Measurements from ENCODE around the gene ELK4. TPM values are rescaled to one million over a fixed set of nuclear protein-coding genes. Genes with fewer than 3 reads are reported as not detected.

Gene ELK4
- total RNA-seq, 2 donors from 2014 or later, result 30.5 to 37.6 TPM

GRCh38 chr1:205600085-205600484, 31.7 kb downstream of the ELK4 start:
- Histone ChIP-seq H3K27ac (no peak overlapping the region), H3K4me3 (no peak overlapping the region), H3K9ac (ENCODE audit: low read depth in 2 of 2, low read length in 2 of 2) (no peak overlapping the region), H3K36me3 (no peaks in the 10 kb centered on the region), H3K4me1 (no peaks in the 10 kb centered on the region), H3K27me3 (no peaks in the 10 kb centered on the region), H3K9me3 (no peaks in the 10 kb centered on the region)
- intact Hi-C loops (cut with DNase I), result no loop called here
- no peak for DNase-seq
- no peak for TF ChIP-seq CTCF (IDR thresholded peaks at IDR 0.05)

- H3K4me3 ChIP-seq, result no peak overlapping the region
- TF ChIP-seq CTCF (IDR thresholded peaks at IDR 0.05), result no peak
- intact Hi-C loops (cut with DNase I), result no loop called here
- no peak for DNase-seq
- peak overlapping the region; percentile 23 for H3K27ac ChIP-seq
- no peaks in the 10 kb centered on the region for H3K9me3 ChIP-seq
- H3K36me3 ChIP-seq, result no peaks in the 10 kb centered on the region
- H3K27me3 ChIP-seq, result no peaks in the 10 kb centered on the region
- peak overlapping the region in 1 of 2 donors; percentile 15 for H3K9ac ChIP-seq (ENCODE audit: low read depth in 2 of 2, low read length in 2 of 2)
- no peaks in the 10 kb centered on the region for H3K4me1 ChIP-seq
These were observed 32.2 kb downstream of the ELK4 start for GRCh38 chr1:205599669-205600042.

- peak; percentile 47 for DNase-seq
- peak overlapping the region; percentile 23 for H3K27ac ChIP-seq
- intact Hi-C loops (cut with DNase I), result no loop called here
- no peak overlapping the region for H3K4me3 ChIP-seq
- no peaks in the 10 kb centered on the region for H3K9me3 ChIP-seq
- no peaks in the 10 kb centered on the region for H3K36me3 ChIP-seq
- TF ChIP-seq CTCF (IDR thresholded peaks at IDR 0.05), result no peak
- H3K4me1 ChIP-seq, result no peaks in the 10 kb centered on the region
- H3K9ac ChIP-seq (ENCODE audit: low read depth in 2 of 2, low read length in 2 of 2), result peak overlapping the region in 1 of 2 donors; percentile 15
- H3K27me3 ChIP-seq, result no peaks in the 10 kb centered on the region
These were observed 32.8 kb downstream of the ELK4 start for GRCh38 chr1:205598841-205599668.

GRCh38 chr1:205597691-205598314, 34.0 kb downstream of the ELK4 start:
- intact Hi-C loops (cut with DNase I), result no loop called here
- Histone ChIP-seq H3K36me3 (no peaks in the 10 kb centered on the region), H3K27me3 (no peaks in the 10 kb centered on the region), H3K9me3 (no peaks in the 10 kb centered on the region), H3K4me1 (no peaks in the 10 kb centered on the region), H3K4me3 (no peak overlapping the region), H3K9ac (ENCODE audit: low read depth in 2 of 2, low read length in 2 of 2) (no peak overlapping the region), H3K27ac (no peak overlapping the region)
- TF ChIP-seq CTCF (IDR thresholded peaks at IDR 0.05), result no peak
- DNase-seq, result no peak

- Histone ChIP-seq H3K4me3 (no peak overlapping the region), H3K9me3 (no peaks in the 10 kb centered on the region), H3K36me3 (no peaks in the 10 kb centered on the region), H3K9ac (ENCODE audit: low read depth in 2 of 2, low read length in 2 of 2) (no peak overlapping the region), H3K27me3 (no peaks in the 10 kb centered on the region), H3K4me1 (peaks cover 3% of the 10 kb centered on the region), H3K27ac (no peak overlapping the region)
- no peak for TF ChIP-seq CTCF (IDR thresholded peaks at IDR 0.05)
- intact Hi-C loops (cut with DNase I), result no loop called here
- DNase-seq, result no peak
These were observed 34.9 kb downstream of the ELK4 start for GRCh38 chr1:205596876-205597275.
